SIG-M5 (cell line): Measurements from ENCODE around the gene PARD3.

ENCODE experiments used
- DNase-seq: peaks from one replicate; lab custom pipeline; 2025; lab: John Stamatoyannopoulos, UW

The PARD3 gene

GRCh38 chr10:34824870-34825269 lies 9.8 kb upstream of the PARD3 start:
- no peak for DNase-seq

GRCh38 chr10:34821587-34822585 lies 6.8 kb upstream of the PARD3 start:
- no peak for DNase-seq

GRCh38 chr10:34817586-34817985 lies 2.5 kb upstream of the PARD3 start:
- no peak for DNase-seq

GRCh38 chr10:34817054-34817453 lies 2.0 kb upstream of the PARD3 start:
- no peak for DNase-seq

- no peak for DNase-seq
Observed at GRCh38 chr10:34816501-34817002, 1.5 kb upstream of the PARD3 start.

GRCh38 chr10:34816085-34816496 lies 995 bp upstream of the PARD3 start:
- DNase-seq, result no peak

GRCh38 chr10:34814913-34815184 lies 247 bp downstream of the PARD3 start:
- DNase-seq, result no peak

GRCh38 chr10:34814223-34814912 lies 728 bp downstream of the PARD3 start:
- no peak for DNase-seq

- no peak for DNase-seq
Observed at GRCh38 chr10:34813626-34814222, 1.4 kb downstream of the PARD3 start.

GRCh38 chr10:34812771-34813170 lies 2.3 kb downstream of the PARD3 start:
- no peak for DNase-seq

GRCh38 chr10:34811968-34812514 lies 3.1 kb downstream of the PARD3 start:
- no peak for DNase-seq

- no peak for DNase-seq
Observed at GRCh38 chr10:34811126-34811967, 3.7 kb downstream of the PARD3 start.

GRCh38 chr10:34809796-34810195 lies 5.3 kb downstream of the PARD3 start:
- DNase-seq, result no peak

GRCh38 chr10:34808801-34809745 lies 6.0 kb downstream of the PARD3 start:
- DNase-seq, result no peak

GRCh38 chr10:34808336-34808735 lies 6.8 kb downstream of the PARD3 start:
- DNase-seq, result no peak

- no peak for DNase-seq
Observed at GRCh38 chr10:34804306-34804705, 10.8 kb downstream of the PARD3 start.

GRCh38 chr10:34802692-34803091 lies 12.4 kb downstream of the PARD3 start:
- no peak for DNase-seq

GRCh38 chr10:34801097-34801733 lies 13.9 kb downstream of the PARD3 start:
- no peak for DNase-seq

GRCh38 chr10:34800624-34801023 lies 14.5 kb downstream of the PARD3 start:
- DNase-seq, result no peak

GRCh38 chr10:34798654-34799053 lies 16.4 kb downstream of the PARD3 start:
- no peak for DNase-seq
